ENCODE results near the gene TFF3.

DNA sequence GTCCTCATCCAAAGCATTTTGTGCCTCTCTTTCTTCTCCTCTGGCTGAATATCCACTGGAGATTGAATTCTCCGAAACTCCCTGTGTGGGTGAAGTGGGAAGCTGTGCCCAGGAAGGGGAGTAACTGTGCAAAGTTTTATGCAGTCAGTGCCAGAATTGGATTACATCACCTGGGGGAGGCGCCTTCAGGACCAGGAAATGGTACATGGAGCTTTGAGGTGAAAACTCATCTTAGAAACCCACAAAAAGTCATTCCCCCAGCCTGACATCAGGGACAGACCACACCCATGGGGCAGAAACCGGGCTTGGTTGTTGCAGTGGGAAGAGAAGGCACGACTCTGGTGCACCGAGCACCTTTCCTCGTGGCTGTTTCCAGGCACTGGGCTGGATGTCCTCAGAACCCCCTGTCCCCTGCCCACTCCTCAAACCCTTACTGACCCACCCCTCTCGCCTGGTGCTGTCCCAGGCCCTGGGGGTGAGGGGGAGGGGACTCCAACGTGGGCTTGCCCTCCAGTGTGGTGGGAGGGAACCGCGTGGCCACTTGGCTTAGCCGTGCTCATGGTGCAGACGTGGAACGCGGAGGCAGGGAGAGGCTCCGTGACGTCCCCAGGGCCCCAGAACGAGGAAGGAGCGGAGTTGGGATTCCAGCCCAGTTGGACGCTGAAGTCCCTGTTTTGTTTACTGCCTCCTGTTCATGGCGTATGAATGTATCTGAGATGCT, 15.7 kb downstream of the TFF3 start:
- TF ChIP-seq, protein P1, sequence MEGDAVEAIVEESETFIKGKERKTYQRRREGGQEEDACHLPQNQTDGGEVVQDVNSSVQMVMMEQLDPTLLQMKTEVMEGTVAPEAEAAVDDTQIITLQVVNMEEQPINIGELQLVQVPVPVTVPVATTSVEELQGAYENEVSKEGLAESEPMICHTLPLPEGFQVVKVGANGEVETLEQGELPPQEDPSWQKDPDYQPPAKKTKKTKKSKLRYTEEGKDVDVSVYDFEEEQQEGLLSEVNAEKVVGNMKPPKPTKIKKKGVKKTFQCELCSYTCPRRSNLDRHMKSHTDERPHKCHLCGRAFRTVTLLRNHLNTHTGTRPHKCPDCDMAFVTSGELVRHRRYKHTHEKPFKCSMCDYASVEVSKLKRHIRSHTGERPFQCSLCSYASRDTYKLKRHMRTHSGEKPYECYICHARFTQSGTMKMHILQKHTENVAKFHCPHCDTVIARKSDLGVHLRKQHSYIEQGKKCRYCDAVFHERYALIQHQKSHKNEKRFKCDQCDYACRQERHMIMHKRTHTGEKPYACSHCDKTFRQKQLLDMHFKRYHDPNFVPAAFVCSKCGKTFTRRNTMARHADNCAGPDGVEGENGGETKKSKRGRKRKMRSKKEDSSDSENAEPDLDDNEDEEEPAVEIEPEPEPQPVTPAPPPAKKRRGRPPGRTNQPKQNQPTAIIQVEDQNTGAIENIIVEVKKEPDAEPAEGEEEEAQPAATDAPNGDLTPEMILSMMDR (IDR thresholded peaks at IDR 0.05): no peak
- TF ChIP-seq POLR2A (IDR thresholded peaks at IDR 0.05): no peak
